Measurements from ENCODE around the gene TMPRSS6. TPM values are rescaled to one million over a fixed set of nuclear protein-coding genes. Genes with fewer than 3 reads are reported as not detected.

Gene TMPRSS6
- not detected for total RNA-seq (2013)
- not detected for polyA plus RNA-seq
- not detected in 2 replicates for polyA minus RNA-seq
- total RNA-seq: 0 to 1.8 (median 0) reads per million in 11 experiments

DNA sequence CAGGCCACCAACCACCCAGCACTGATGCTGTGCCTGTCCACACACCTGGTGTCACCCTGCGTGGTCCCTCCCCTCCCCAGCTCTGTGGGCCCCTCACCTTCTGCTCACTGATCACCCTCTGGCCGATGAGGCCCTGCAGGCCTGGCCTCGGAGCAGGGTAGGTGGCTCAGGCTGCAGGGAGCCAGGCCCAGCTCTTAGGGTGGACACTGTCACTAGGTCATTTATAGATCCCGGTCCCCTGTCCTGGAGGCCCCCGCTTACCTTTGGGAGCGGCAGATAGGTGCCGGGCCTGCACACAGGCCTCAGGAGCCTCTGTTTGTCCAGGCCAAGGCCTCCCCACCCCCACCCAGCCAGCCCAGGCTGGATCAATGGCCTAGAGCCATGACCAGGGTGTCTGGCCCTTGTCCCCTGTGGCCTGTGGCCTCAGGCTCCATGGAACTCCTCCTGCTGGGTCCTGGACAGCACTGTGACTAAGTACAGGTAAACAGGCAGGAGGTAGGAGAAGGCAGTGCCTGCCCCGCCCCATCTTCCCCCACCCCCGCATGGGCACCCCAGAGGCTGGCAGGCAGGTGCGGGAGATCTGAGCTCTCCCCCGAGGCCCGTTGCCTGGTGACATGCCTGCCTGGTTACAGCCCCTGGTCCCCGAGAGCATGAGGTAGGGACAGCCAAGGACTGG is at the start of gene TMPRSS6:
TMPRSS6 (minus strand) TSS at position 472 of the 676 bp plus-strand sequence. CDS start 6,296 bp downstream, outside the sequence.
- Histone ChIP-seq H2AFZ (ENCODE audit: insufficient read depth, low read depth, low read length, poor library complexity, severe bottlenecking) (no peak within 1 kb of the TSS), H3K9ac (ENCODE audit: insufficient read depth, low read length, poor library complexity, severe bottlenecking) (no peak within 1 kb of the TSS), H3K36me3 (replicated peaks in 1 of 2; ENCODE audit: control insufficient read depth in 1 of 2, insufficient read depth in 2 of 2, low read length in 2 of 2) (no peaks in the 10 kb centered on the region), H3K27ac (ENCODE audit: low read depth in 1 of 2, low read length in 2 of 2) (no peak within 1 kb of the TSS), H3K79me2 (ENCODE audit: insufficient read depth, low read length) (no peaks in the 10 kb centered on the region), H4K20me1 (ENCODE audit: insufficient read depth, low read length) (no peaks in the 10 kb centered on the region), H3K4me1 (ENCODE audit: control insufficient read depth in 1 of 2, insufficient read depth in 2 of 2, low read length in 2 of 2) (no peaks in the 10 kb centered on the region), H3K4me3 (replicated peaks in 1 of 3; ENCODE audit: low read depth in 2 of 3, low read length in 3 of 3) (no peak within 1 kb of the TSS), H3K9me3 (replicated peaks in 1 of 2; ENCODE audit: control insufficient read depth in 1 of 2, insufficient read depth in 1 of 2, low read length in 2 of 2) (no peaks in the 10 kb centered on the region), H3K4me2 (replicated peaks; ENCODE audit: extremely low read depth, low read length, poor library complexity, severe bottlenecking) (no peak within 1 kb of the TSS), H3K27me3 (ENCODE audit: control insufficient read depth in 2 of 2, insufficient read depth in 2 of 2, low read length in 2 of 2) (no peaks in the 10 kb centered on the region)
- Mint-ChIP-seq H3K27ac (no peak within 1 kb of the TSS), H3K9me3 (no peaks in the 10 kb centered on the region), H3K4me3 (no peak within 1 kb of the TSS), H3K27me3 (ENCODE audit: low read depth in 3 of 3) (peaks cover 2 to 7% (median 4%) of the 10 kb centered on the region in 3 donors), H3K36me3 (no peaks in the 10 kb centered on the region), H3K4me1 (no peaks in the 10 kb centered on the region)
- TF ChIP-seq, protein P1, sequence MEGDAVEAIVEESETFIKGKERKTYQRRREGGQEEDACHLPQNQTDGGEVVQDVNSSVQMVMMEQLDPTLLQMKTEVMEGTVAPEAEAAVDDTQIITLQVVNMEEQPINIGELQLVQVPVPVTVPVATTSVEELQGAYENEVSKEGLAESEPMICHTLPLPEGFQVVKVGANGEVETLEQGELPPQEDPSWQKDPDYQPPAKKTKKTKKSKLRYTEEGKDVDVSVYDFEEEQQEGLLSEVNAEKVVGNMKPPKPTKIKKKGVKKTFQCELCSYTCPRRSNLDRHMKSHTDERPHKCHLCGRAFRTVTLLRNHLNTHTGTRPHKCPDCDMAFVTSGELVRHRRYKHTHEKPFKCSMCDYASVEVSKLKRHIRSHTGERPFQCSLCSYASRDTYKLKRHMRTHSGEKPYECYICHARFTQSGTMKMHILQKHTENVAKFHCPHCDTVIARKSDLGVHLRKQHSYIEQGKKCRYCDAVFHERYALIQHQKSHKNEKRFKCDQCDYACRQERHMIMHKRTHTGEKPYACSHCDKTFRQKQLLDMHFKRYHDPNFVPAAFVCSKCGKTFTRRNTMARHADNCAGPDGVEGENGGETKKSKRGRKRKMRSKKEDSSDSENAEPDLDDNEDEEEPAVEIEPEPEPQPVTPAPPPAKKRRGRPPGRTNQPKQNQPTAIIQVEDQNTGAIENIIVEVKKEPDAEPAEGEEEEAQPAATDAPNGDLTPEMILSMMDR (IDR thresholded peaks at IDR 0.05): no peak
- no peak for DNase-seq
- intact Hi-C loops (cut with micrococcal nuclease): no loop called here
- 84% methylated on average over 9 of the region's 13 CpGs for WGBS (ENCODE audit: insufficient coverage)

DNA sequence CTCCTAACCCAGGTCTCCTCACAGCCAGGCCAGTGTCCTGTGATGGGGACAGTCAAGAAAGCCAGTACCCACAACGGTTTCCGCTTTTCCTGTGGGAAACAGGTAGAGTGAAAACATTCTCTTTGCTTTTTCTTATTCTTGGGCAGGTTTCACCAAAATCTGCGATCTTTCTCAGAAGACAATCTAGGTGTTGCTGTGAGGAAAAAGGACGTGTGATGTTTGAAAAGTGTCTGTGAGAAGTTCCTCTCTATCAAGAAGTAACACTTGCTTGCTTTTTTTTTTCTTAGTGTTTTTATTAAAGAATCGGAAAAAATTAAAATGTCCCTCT is 49.4 kb upstream of the TMPRSS6 start:
- peaks cover 22% of the 10 kb centered on the region for H3K4me1 Mint-ChIP-seq
- Histone ChIP-seq H3K9ac (ENCODE audit: insufficient read depth, low read length, poor library complexity, severe bottlenecking) (no peak overlapping the region), H2AFZ (ENCODE audit: insufficient read depth, low read depth, low read length, poor library complexity, severe bottlenecking) (no peak overlapping the region), H3K9me3 (replicated peaks in 1 of 2; ENCODE audit: control insufficient read depth in 1 of 2, insufficient read depth in 1 of 2, low read length in 2 of 2) (peaks cover 5 to 10% of the 10 kb centered on the region in 2 donors), H4K20me1 (ENCODE audit: insufficient read depth, low read length) (no peaks in the 10 kb centered on the region), H3K4me2 (replicated peaks; ENCODE audit: extremely low read depth, low read length, poor library complexity, severe bottlenecking) (no peak overlapping the region), H3K79me2 (ENCODE audit: insufficient read depth, low read length) (no peaks in the 10 kb centered on the region), H3K36me3 (replicated peaks in 1 of 2; ENCODE audit: control insufficient read depth in 1 of 2, insufficient read depth in 2 of 2, low read length in 2 of 2) (no peaks in the 10 kb centered on the region), H3K4me1 (ENCODE audit: control insufficient read depth in 1 of 2, insufficient read depth in 2 of 2, low read length in 2 of 2) (peaks cover 10 to 11% of the 10 kb centered on the region in 2 donors), H3K27ac (ENCODE audit: low read depth in 1 of 2, low read length in 2 of 2) (no peak overlapping the region), H3K4me3 (replicated peaks in 1 of 3; ENCODE audit: low read depth in 2 of 3, low read length in 3 of 3) (no peak overlapping the region), H3K27me3 (ENCODE audit: control insufficient read depth in 2 of 2, insufficient read depth in 2 of 2, low read length in 2 of 2) (no peaks in the 10 kb centered on the region)
- no peak overlapping the region for H3K4me3 Mint-ChIP-seq
- H3K9me3 Mint-ChIP-seq: peaks cover 3 to 11% (median 6%) of the 10 kb centered on the region in 7 donors
- no peaks in the 10 kb centered on the region for H3K36me3 Mint-ChIP-seq
- TF ChIP-seq, protein P1 (IDR thresholded peaks at IDR 0.05): no peak
- no peak for DNase-seq
- intact Hi-C loops (cut with micrococcal nuclease): no loop called here
- peaks cover 7 to 13% (median 12%) of the 10 kb centered on the region in 3 donors for H3K27me3 Mint-ChIP-seq (ENCODE audit: low read depth in 3 of 3)
- H3K27ac Mint-ChIP-seq: no peak overlapping the region
- 100% methylated on average over 1 of the region's 5 CpGs for WGBS (ENCODE audit: insufficient coverage)

All from CD14-positive monocyte (primary cell).